A549 (cell line): ENCODE results near the gene DLGAP1. TPM values are rescaled to one million over a fixed set of nuclear protein-coding genes. Genes with fewer than 3 reads are reported as not detected.

Source experiments
- ATAC-seq, 2 experiments: fragments of 200-7000 bp in 1 of 2; fragments of >200 bp in 1 of 2; cut with Nextera tagmentation in 1 of 2; cut with Tn5 transposase in 1 of 2; 3 replicates each; pipeline versions ENCODE4 v1.8.0 to v1.9.1; 2018 to 2020; ENCODE audit warnings: mild to moderate bottlenecking in 1 of 2, moderate library complexity in 1 of 2
- CTCF ChIA-PET: fragments of 300-600 bp; sonication (Branson Sonifier 250); formaldehyde crosslinking; extraction: SDS; loops from one replicate; lab custom pipeline; 2021; ENCODE audit warnings: antibody characterized with exemption, inconsistent platforms; lab: Yijun Ruan, JAX
- POLR2A ChIA-PET: fragments of 350-600 bp; formaldehyde crosslinking; extraction: SDS; loops from one replicate; lab custom pipeline; 2021; ENCODE audit warnings: antibody characterized with exemption, inconsistent platforms; lab: Yijun Ruan, JAX
- DNase-seq, 2 experiments: peaks; one replicate each; pipeline versions ENCODE4 v3.0.0 to v3.0.0-alpha.2; 2011 to 2016; ENCODE audit warnings: low read depth in 1 of 2, low spot score in 1 of 2
- FAIRE-seq: peaks from 2 replicates; lab custom pipeline; 2011; peaks lifted over from hg19 to GRCh38; lab: Jason Lieb, UNC
- H3K27ac ChIP-seq, 2 experiments: fragments of >200 bp; sonication (Bioruptor Twin); formaldehyde crosslinking; 3 replicates each; pipeline ENCODE4 v1.5.1; 2016 to 2017
- H3K4me1 ChIP-seq: fragments of >200 bp; sonication (Bioruptor Twin); formaldehyde crosslinking; 3 replicates; pipeline ENCODE4 v1.6.1; 2016
- H3K4me2 ChIP-seq: fragments of >200 bp; sonication (Bioruptor Twin); formaldehyde crosslinking; 3 replicates; pipeline ENCODE4 v1.6.1; 2016
- H3K4me3 ChIP-seq: fragments of >200 bp; sonication (Bioruptor Twin); formaldehyde crosslinking; 3 replicates; pipeline ENCODE4 v1.5.1; 2016
- H3K9me3 ChIP-seq: fragments of >200 bp; sonication (Bioruptor Twin); formaldehyde crosslinking; 3 replicates; pipeline ENCODE4 v1.6.1; 2016
- ATOH8 ChIP-seq: fragments of 250-450 bp; sonication (Bioruptor Pico); IDR thresholded peaks from 2 replicates; pipeline ENCODE4 v1.5.0; 2020; ENCODE audit warnings: low read depth, mild to moderate bottlenecking, moderate library complexity
- BHLHE40 ChIP-seq: IDR thresholded peaks from 2 replicates; pipeline ENCODE4 v1.6.1; 2012; ENCODE audit warnings: low read depth, low read length, inconsistent platforms
- CBX8 ChIP-seq: fragments of 200-600 bp; sonication (generic); IDR thresholded peaks from 2 replicates; pipeline ENCODE4 v1.6.1; 2016
- CEBPB ChIP-seq, 2 experiments: fragments of >200 bp in 1 of 2; sonication (Bioruptor Twin) in 1 of 2; formaldehyde crosslinking in 1 of 2; IDR thresholded peaks; 2 replicates each; pipeline ENCODE4 v1.6.1; 2012 to 2016
- CHD2 ChIP-seq: fragments of 150-350 bp; IDR thresholded peaks from 2 replicates; pipeline ENCODE4 v1.6.1; 2014; ENCODE audit warnings: low read length; ENCODE audit not compliant: partially characterized antibody
- CHD4 ChIP-seq: fragments of 200-600 bp; sonication (generic); IDR thresholded peaks from 2 replicates; pipeline ENCODE4 v1.6.1; 2016; ENCODE audit warnings: antibody characterized with exemption, mild to moderate bottlenecking, borderline replicate concordance
- E2F6 ChIP-seq: IDR thresholded peaks from 2 replicates; pipeline ENCODE4 v1.6.1; 2012; ENCODE audit warnings: low read depth, borderline replicate concordance
- EHF ChIP-seq: fragments of 250-450 bp; sonication (Bioruptor Pico); IDR thresholded peaks from 2 replicates; pipeline ENCODE4 v1.5.0; 2020; ENCODE audit warnings: mild to moderate bottlenecking
- ELK1 ChIP-seq: fragments of 150-350 bp; IDR thresholded peaks from 2 replicates; pipeline ENCODE4 v1.6.1; 2014; ENCODE audit warnings: low read depth, mild to moderate bottlenecking, low read length
- EP300 ChIP-seq, 2 experiments: fragments of >200 bp; sonication (Bioruptor Twin); formaldehyde crosslinking; IDR thresholded peaks; 2 replicates in 1 of 2; 3 replicates in 1 of 2; pipeline ENCODE4 v1.6.1; 2016 to 2017
- FOSL2 ChIP-seq, 2 experiments: fragments of 450-650 bp in 1 of 2; fragments of >200 bp in 1 of 2; sonication (Bioruptor Twin) in 1 of 2; formaldehyde crosslinking; IDR thresholded peaks; 2 replicates each; pipeline versions ENCODE4 v1.5.0 to v1.6.1; 2016 to 2020; ENCODE audit warnings: mild to moderate bottlenecking in 1 of 2, moderate library complexity in 1 of 2
- FOXS1 ChIP-seq: fragments of 250-450 bp; sonication (Bioruptor Pico); IDR thresholded peaks from 2 replicates; pipeline ENCODE4 v1.5.0; 2020; ENCODE audit warnings: mild to moderate bottlenecking, moderate library complexity
- HES2 ChIP-seq: fragments of >200 bp; sonication (Bioruptor Twin); formaldehyde crosslinking; IDR thresholded peaks from 2 replicates; pipeline ENCODE4 v1.6.1; 2016
- HEYL ChIP-seq: fragments of 250-450 bp; sonication (Bioruptor Pico); IDR thresholded peaks from 2 replicates; pipeline ENCODE4 v1.8.0; 2021; ENCODE audit warnings: mild to moderate bottlenecking, moderate library complexity
- HMGXB4 ChIP-seq: fragments of 250-450 bp; sonication (Bioruptor Pico); IDR thresholded peaks from 2 replicates; pipeline ENCODE4 v1.5.0; 2021; ENCODE audit warnings: mild to moderate bottlenecking, moderate library complexity, borderline replicate concordance
- HOXB13 ChIP-seq: fragments of 250-450 bp; sonication (Bioruptor Pico); IDR thresholded peaks from 2 replicates; pipeline ENCODE4 v1.5.0; 2020; ENCODE audit warnings: low read depth, mild to moderate bottlenecking, moderate library complexity
- JUN ChIP-seq, 2 experiments: fragments of >200 bp; sonication (Bioruptor Twin); formaldehyde crosslinking; IDR thresholded peaks; 2 replicates in 1 of 2; 3 replicates in 1 of 2; pipeline ENCODE4 v1.6.1; 2016 to 2017
- JUNB ChIP-seq: fragments of >200 bp; sonication (Bioruptor Twin); formaldehyde crosslinking; IDR thresholded peaks from 2 replicates; pipeline ENCODE4 v1.6.1; 2016
- KDM1A ChIP-seq: fragments of 200-600 bp; sonication (generic); IDR thresholded peaks from 2 replicates; pipeline ENCODE4 v1.6.1; 2016; ENCODE audit warnings: low read depth, mild to moderate bottlenecking
- MAZ ChIP-seq: fragments of 150-350 bp; IDR thresholded peaks from 2 replicates; pipeline ENCODE4 v1.6.1; 2014; ENCODE audit warnings: antibody characterized with exemption, low read depth, low read length, borderline replicate concordance
- MYC ChIP-seq: IDR thresholded peaks from 2 replicates; pipeline ENCODE4 v1.6.1; 2012; ENCODE audit warnings: mild to moderate bottlenecking, inconsistent platforms, low read length, improper control_type of control experiment, borderline replicate concordance
- NFE2L2 ChIP-seq: fragments of 150-350 bp; conservative IDR thresholded peaks from 2 replicates; pipeline ENCODE4 v1.6.1; 2014; ENCODE audit warnings: low read length
- NPAS2 ChIP-seq: fragments of 250-450 bp; sonication (Bioruptor Pico); IDR thresholded peaks from 2 replicates; pipeline ENCODE4 v1.8.0; 2022; ENCODE audit warnings: mild to moderate bottlenecking, moderate library complexity, borderline replicate concordance
- NR3C1 ChIP-seq: fragments of >200 bp; sonication (Bioruptor Twin); formaldehyde crosslinking; IDR thresholded peaks from 3 replicates; pipeline ENCODE4 v1.6.1; 2017
- RAD21 ChIP-seq, 2 experiments: fragments of >200 bp in 1 of 2; sonication (Bioruptor Twin) in 1 of 2; formaldehyde crosslinking in 1 of 2; IDR thresholded peaks in 1 of 2; conservative IDR thresholded peaks in 1 of 2; 2 replicates in 1 of 2; 3 replicates in 1 of 2; pipeline ENCODE4 v1.6.1; 2012 to 2018; ENCODE audit warnings: inconsistent platforms in 1 of 2
- RFX5 ChIP-seq: fragments of 450-650 bp; IDR thresholded peaks from 2 replicates; pipeline ENCODE4 v1.7.1; 2014; ENCODE audit warnings: antibody characterized with exemption, mild to moderate bottlenecking, moderate library complexity
- SREBF2 ChIP-seq: fragments of 450-650 bp; IDR thresholded peaks from 2 replicates; pipeline ENCODE4 v1.6.1; 2014; ENCODE audit warnings: mild to moderate bottlenecking, moderate library complexity
- TFCP2L1 ChIP-seq: fragments of 250-450 bp; sonication (Bioruptor Pico); IDR thresholded peaks from 2 replicates; pipeline ENCODE4 v1.5.0; 2021; ENCODE audit warnings: mild to moderate bottlenecking
- USF2 ChIP-seq: fragments of 450-650 bp; IDR thresholded peaks from 2 replicates; pipeline ENCODE4 v1.6.1; 2014; ENCODE audit warnings: antibody characterized with exemption
- ZFP36 ChIP-seq: fragments of 450-650 bp; IDR thresholded peaks from 2 replicates; pipeline ENCODE4 v1.6.1; 2014; ENCODE audit warnings: borderline replicate concordance; ENCODE audit not compliant: partially characterized antibody
- ZNF302 ChIP-seq: fragments of 250-450 bp; sonication (Bioruptor Pico); IDR thresholded peaks from 2 replicates; pipeline ENCODE4 v1.9.0; 2021; ENCODE audit warnings: inconsistent platforms, mild to moderate bottlenecking, moderate library complexity
- WGBS: methylation state at CpG from one replicate; pipeline ENCODE4 v1.1.6; 2017; ENCODE audit errors: missing lambda C conversion rate; 5-methylcytosine and 5-hydroxymethylcytosine counted together
- polyA plus RNA-seq, 4 experiments: library from polyadenylated mRNA; depleted of rRNA in 3 of 4; stranded (reverse); fragments of >200 nt; fragmentation: RNase III in 1 of 4; extraction: RNeasy Plus Mini Kit Qiagen cat#74134 plus additional on column Dnase treatment in 1 of 4; gene quantifications; 2 replicates in 3 of 4; 3 replicates in 1 of 4; pipeline ENCODE4 v1.2.3, GENCODE V29; 2011 to 2017

DLGAP1 gene
- polyA plus RNA-seq, 2 of the 4 experiments (the other 2 are of a cell fraction) = 0.04 to 0.12 TPM

GRCh38 chr18:3500016-3500415 lies 955.1 kb downstream of the DLGAP1 start:
- H3K9me3 ChIP-seq = no peaks in the 10 kb centered on the region
- DNase-seq = no peak
- H3K4me3 ChIP-seq = no peak overlapping the region
- H3K4me1 ChIP-seq = peaks cover 11% of the 10 kb centered on the region; the same call in 2 of the 3 replicates
- no peak for ATAC-seq
- H3K4me2 ChIP-seq = peak overlapping the region; percentile 71
- peak overlapping the region in 1 of 2 experiments; percentile 94; a peak in 3 of 6 replicates for H3K27ac ChIP-seq
- CTCF ChIA-PET = interaction anchor here (1.6 kb wide), 1 partner anchor 28 kb away, joined by 3 read pairs; no protein-coding TSS in a partner anchor
- no peak for FAIRE-seq
- WGBS = 74% methylated on average over 5 of the region's 5 CpGs
- no peak for TF ChIP-seq CEBPB (IDR thresholded peaks at IDR 0.05)
- TF ChIP-seq ELK1 = no peak
- TF ChIP-seq BHLHE40 = no peak
- TF ChIP-seq MYC = no peak
- no peak for TF ChIP-seq NR3C1
- TF ChIP-seq RAD21 (conservative IDR thresholded peaks at IDR 0.05 in 1 of 2, IDR thresholded peaks at IDR 0.05 in 1 of 2) = no peak
- no peak for TF ChIP-seq NFE2L2
- no peak for TF ChIP-seq JUNB
- TF ChIP-seq ZFP36 = no peak
- TF ChIP-seq CHD2 = no peak
- TF ChIP-seq KDM1A = no peak
- TF ChIP-seq EHF = no peak
- TF ChIP-seq CBX8 = no peak
- no peak for TF ChIP-seq CHD4
- no peak for TF ChIP-seq E2F6
- no peak for TF ChIP-seq NPAS2
- no peak for TF ChIP-seq ZNF302 (CRISPR knock-in tag)
- POLR2A ChIA-PET = no interaction called here

- TF ChIP-seq USF2 (no peak), SREBF2 (no peak), JUN (IDR thresholded peaks at IDR 0.05) (no peak), HMGXB4 (no peak), E2F6 (no peak), EP300 (IDR thresholded peaks at IDR 0.05) (no peak), TFCP2L1 (no peak), ATOH8 (CRISPR knock-in tag) (no peak), RFX5 (no peak), HOXB13 (CRISPR knock-in tag) (no peak), HEYL (CRISPR knock-in tag) (no peak), MAZ (no peak), FOXS1 (no peak), HES2 (no peak), FOSL2 (IDR thresholded peaks at IDR 0.05) (no peak), FOSL2 (CRISPR knock-in tag; IDR thresholded peaks at IDR 0.05) (no peak), NR3C1 (no peak)
- CTCF ChIA-PET = interaction anchor here (0.5 to 1.6 kb wide), 3 partner anchors 17 to 138 kb away, joined by 3 to 5 read pairs (median 3); no protein-coding TSS in a partner anchor
- POLR2A ChIA-PET = no interaction called here
- H3K4me1 ChIP-seq = peaks cover 11% of the 10 kb centered on the region; the same call in 2 of the 3 replicates
- FAIRE-seq (no peak), ATAC-seq (peak; percentile 72 to 82; a peak in 5 of 6 replicates), DNase-seq (peak in 1 of 2 experiments; percentile 15)
- peak overlapping the region; percentile 71 for H3K4me2 ChIP-seq
- H3K9me3 ChIP-seq = no peaks in the 10 kb centered on the region
- 81% methylated on average over 10 of the region's 10 CpGs for WGBS
- peak overlapping the region; percentile 75 to 94 for H3K27ac ChIP-seq
- peak overlapping the region; percentile 48 for H3K4me3 ChIP-seq
These were observed 955.6 kb downstream of the DLGAP1 start for GRCh38 chr18:3499501-3499900.
